Measurements from ENCODE around the gene CEP104. TPM values are rescaled to one million over a fixed set of nuclear protein-coding genes. Genes with fewer than 3 reads are reported as not detected.
"Not testable (repeated sequence)": the region's sequence is repeated elsewhere in the genome, so short reads cannot be mapped to it uniquely, and the experiment has no call there.

CEP104 gene
- polyA plus RNA-seq, 1 donor = 19.7 TPM

DNA sequence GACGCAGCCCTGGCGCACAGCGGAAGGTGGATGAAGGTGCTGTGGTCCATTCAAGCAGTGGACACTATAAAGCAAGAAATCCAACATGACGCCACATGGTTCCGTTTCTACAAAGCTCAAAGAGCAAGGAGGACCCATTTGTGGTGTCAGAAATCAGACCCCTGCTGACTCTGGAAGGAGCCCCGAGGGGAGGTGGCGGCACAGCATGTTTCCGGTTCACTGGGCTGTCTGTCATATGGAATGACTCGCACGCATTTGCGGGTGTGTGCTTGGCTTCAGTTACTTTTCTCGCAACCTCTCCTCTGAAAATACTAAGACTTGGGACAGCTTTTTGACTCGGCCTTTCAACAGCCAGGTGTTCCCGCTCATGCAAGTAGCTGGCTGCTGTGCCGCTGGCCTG, 31.7 kb downstream of the CEP104 start:
- DNase-seq (ENCODE audit: low read depth) = no peak

DNA sequence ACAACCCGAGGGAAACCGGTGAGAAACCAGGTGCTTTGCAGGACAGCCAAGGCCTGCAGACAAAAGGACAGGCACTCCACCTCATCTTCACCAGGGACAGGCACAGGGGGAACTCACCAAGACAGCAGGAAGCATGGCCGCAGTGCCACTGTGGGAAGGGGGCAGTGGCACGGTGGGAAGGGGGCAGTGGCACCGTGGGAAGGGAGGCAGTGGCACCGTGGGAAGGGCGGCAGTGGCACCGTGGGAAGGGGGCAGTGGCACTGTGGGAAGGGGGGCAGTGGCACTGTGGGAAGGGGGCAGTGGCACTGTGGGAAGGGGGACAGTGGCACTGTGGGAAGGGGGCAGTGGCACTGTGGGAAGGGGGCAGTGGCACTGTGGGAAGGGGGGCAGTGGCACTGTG, 32.4 kb downstream of the CEP104 start:
- DNase-seq (ENCODE audit: low read depth) = no peak

DNA sequence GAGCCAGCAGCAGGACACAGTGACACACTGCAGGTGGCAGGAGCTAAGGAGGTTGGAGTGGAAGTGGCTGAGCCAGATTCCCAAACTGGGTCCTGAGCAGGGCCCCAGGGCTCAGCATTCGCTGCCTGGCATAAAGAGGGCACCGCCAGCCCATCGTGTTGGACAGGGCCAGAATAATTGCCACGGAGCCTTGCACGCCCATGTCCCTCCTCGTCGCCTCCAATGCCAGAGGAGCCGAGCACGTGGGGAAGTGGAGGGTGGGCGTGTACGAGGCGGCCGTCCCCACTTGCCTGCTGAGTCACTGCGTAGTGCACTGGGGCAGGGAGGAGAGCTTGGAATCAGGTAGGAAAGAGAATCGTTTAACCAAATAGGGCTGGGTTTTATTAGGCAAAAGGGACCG, 34.6 kb downstream of the CEP104 start:
- no peak for DNase-seq (ENCODE audit: low read depth)

DNA sequence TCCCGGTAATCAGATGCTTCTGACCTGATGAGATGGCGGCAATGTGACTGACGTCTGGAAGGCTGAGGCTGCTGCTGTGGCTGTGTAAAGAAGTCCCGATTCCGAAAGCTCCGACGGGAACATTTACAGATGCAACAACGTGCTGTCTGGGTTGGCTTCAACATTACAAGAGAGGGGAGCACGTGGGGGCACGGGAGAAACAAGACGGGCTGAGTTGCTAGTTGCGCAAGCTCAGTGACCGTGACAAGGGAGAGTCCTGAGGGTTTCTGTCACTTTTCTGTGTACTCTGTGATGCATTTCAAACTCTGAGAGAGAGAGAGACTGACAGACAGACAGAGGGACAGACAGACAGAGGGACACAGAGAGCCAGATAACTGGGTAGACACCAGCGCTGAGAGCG, 35.1 kb downstream of the CEP104 start:
- DNase-seq (ENCODE audit: low read depth) = no peak

DNA sequence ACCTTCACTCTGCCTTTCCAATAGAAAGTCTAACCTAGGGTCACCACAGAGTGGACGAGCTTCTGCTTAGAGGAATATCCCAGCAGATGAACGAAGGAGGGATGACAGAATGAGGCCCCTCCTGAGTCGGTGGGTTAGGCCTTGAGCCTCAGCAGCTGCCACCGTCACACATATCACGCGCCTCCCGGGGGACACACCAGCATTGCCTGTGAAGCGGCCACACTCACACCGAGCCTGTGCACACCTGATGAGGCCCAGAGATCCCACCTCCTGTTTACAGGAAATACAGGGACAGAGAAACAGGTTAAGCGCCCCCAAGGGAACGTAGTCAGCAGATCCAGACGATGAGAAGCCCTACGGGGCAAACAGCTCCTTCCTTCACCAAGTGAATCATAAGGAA, 35.6 kb downstream of the CEP104 start:
- DNase-seq (ENCODE audit: low read depth) = no peak

DNA sequence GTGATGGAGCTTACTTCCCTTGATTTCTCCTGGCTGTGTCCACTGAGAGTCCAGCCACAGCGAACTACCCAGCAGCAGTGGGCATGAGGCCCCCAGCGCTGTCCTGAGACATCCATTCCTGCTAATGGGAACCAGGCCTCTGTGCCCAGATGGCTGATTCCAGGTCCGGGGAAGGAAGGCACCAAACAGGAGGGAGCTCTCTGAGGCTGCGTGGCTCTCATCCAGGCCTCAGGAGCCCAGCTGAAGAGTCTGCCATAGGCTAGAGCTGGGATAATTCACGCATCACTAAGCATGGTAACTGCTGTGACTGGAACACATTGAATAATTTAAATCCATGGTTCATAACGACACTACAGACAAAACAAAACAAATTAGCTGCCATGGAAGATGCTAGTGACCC, 36.0 kb downstream of the CEP104 start:
- no peak for DNase-seq (ENCODE audit: low read depth)

DNA sequence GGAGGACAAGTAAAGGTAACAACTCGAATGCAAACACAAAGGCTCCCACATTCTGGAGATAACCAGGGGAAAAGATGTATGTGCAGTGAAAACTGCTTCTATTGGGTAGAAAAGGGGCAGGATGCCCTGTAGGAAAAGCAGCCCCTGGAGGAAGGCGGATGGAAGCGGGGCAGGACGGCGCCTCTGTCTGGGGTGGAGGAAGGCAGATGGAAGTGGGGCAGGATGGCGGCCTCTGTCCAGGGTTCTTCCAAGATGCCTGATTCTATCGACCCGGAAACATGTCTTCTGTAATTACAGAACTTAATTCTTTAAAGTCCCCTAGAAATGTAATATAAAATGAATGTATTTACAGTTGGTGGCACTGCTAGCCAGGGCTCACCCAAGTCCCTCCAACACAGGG, 36.7 kb downstream of the CEP104 start:
- no peak for DNase-seq (ENCODE audit: low read depth)

DNA sequence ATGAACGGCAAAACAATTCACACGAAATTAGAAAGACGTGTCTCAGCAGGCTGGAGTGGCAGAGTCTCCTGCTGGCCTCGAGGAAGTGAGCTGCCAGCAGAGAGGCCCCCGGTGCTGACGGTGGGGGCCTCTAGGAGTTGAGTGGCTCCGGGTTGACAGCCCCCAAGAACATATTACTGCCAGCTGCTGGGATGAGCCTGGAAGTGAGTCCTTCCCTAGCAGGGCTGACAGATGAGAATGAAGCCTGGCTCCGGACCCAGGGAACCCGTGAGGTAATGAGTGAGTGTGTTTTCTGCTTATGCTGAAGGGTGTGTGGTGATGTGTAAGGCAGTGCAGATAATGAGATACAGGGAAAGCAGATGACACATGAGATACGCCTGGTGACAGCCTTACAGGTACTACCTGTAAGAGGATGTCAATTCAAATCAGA, 37.2 kb downstream of the CEP104 start:
- DNase-seq (ENCODE audit: low read depth) = no peak

DNA sequence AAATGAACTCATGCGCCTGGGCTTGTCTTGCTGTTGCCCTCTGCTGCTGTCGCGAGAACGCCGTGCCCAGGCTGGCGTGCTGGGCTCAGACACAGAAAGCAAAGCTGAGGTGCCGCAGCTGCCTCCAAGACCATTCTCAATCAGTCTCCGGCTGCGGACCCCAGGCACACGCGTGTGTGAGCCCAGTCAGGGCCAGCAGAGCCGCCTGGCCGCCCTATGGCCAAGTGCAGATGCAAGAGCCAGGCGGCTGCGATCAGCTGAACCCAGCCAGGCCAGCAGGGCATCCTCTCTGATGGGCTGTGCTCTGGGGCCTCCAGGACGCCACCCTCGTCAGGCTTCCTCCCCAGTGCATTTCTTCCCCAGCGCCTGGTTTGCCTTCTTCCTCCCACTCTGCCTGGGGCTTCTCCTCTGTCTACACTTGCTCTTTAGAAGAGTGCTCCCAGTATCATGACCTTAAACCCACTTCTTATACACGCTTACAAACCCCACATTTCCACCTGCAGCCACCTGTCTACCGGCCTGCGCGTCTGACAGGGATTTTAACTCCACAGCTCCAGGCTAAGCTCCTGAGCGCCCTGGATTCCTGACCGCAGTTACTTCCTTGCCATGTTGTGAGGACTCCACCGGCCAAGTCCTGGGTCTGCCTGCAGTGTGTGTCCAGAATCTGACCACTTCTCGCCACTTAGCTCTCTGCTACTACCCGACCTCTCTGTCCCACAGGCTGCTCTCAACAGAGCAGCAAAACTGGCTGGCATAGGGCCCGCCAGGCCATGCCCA, 39.0 kb downstream of the CEP104 start:
- no peak for DNase-seq (ENCODE audit: low read depth)

DNA sequence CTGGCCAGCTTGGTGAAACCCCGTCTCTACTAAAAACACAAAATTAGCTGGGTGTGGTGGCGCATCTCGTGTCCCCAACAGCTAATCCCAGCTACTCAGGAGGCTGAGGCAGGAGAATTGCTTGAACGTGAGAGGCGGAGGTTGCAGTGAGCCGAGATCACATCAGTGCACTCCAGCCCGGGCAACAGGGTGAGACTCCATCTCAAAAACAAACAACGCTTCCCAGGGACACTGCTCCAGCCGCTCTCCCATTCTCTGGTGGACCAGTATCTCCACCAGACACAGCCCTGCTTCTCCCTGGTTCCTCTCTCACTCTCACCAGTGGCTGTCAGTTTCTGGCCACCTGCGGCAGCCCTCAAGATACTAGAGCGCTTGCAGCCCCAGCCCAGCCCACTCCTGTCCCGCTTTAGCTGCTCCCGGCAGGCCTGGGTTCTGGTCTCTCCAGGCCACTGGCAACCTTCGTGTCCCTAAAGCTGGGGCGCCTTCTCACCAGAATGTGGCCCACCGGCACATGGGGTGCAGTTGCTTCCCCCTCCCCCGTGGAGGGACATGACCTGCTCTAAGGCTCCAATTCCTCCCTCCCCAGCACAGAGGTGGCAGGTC, 39.8 kb downstream of the CEP104 start:
- DNase-seq (ENCODE audit: low read depth) = no peak

DNA sequence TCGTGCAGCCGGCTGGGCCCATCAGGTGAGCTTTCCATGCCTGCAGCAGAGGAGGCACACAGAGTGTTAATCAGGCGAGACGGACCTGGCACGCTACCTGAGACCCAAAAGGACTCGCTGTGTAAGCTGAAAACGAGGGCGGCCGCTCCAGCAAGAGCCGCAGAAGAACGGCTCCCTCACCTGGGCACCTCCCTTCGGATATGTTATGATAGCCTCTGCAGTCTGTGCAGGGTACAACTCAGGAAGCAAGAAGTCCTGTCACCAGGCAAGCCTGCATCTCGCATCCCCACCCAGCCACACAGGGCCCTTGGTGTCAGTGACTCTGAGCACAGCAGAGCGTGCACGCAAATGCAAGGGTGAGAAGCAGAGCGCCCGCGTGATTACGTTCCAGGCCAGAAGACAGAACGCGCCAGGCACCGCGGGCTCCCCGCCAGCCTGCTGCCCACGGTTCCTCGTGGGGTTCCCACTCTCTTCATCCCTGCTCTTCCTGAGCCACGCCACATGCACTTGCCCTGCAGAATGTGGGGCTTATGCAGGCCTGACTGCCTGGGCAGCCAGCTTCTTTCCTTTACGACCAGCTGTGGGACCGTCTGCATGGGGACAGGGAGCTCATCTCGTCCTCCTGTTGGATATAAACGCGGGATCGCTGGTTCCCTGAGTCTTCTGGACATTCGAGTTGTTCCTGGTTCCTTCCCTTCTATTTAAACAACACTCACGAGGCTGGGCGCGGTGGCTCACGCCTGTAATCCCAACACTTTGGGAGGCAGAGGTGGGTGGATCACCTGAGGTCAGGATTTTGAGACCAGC, 40.5 kb downstream of the CEP104 start:
- no peak for DNase-seq (ENCODE audit: low read depth)

DNA sequence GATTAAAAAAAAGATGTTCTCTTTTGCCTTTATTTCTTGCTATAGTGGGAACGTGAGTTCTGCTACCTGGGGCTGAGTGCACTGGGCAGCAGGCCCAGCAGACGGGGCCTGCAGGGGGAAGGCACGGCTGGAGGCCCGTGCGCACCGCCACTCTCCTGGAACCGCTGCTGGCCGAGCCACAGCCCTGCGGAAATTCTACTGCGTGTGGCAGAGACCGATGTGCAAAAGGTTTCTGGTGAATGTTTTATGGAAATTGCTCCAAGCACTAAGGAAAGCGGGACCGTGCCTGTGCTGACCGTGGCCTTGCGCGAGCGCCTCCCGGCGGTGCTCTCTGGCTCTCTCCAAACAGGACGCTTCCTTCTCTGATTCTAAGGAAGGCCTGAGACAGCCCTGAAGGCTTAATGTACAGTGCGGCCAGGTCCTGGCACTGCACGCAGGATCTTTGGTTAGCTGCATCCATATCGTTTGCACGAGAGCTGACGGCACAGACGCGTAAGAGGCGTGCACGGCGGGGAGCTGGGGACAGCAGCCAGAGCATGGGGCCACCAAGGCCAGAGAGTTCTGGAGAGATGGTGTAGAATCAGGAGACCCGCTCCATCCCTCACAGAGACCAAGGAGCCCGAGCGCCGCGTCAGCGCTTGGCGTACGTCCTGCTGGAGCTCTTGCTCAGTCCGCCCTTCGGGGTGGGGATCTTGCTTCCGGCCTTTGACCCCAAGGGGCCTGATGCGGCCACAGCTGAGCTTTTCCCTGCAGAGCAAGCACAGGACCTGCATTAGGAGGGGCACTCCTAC, 42.0 kb downstream of the CEP104 start:
- DNase-seq (ENCODE audit: low read depth) = no peak

DNA sequence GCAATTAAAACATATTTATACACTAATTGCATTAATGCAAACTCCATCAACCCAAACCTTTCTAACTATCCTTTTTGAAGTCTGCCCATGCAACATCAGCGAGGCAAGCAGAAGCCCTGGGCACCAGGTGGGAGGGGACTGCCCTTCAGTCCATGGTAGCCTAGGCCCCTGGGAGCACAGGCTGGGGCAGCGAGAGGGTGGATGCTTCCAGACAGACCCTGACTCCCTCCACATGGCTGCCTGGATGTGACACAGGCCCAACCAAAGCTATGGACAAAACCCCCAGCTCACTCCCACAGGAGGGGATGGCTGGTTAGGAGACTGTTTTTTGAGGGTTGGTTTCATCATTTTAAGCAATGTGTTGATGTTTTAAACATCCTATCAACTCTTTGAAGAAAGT, 42.9 kb downstream of the CEP104 start:
- DNase-seq (ENCODE audit: low read depth) = no peak

DNA sequence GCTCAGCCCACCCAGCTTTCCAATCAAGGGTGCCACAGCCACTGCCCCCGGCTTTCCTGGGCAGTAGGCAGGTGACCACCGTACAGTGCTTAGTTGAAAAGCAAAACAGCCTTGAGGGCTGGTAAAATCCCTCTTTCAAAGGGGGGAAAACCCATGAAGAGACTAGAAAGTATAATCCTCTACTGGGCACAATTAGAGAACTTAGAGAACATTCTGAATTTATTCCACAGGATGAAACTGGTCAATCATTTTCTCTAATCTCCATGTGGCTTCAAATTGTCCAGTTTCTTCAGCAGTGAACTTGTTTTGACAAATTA, 45.5 kb downstream of the CEP104 start:
- DNase-seq (ENCODE audit: low read depth) = no peak

DNA sequence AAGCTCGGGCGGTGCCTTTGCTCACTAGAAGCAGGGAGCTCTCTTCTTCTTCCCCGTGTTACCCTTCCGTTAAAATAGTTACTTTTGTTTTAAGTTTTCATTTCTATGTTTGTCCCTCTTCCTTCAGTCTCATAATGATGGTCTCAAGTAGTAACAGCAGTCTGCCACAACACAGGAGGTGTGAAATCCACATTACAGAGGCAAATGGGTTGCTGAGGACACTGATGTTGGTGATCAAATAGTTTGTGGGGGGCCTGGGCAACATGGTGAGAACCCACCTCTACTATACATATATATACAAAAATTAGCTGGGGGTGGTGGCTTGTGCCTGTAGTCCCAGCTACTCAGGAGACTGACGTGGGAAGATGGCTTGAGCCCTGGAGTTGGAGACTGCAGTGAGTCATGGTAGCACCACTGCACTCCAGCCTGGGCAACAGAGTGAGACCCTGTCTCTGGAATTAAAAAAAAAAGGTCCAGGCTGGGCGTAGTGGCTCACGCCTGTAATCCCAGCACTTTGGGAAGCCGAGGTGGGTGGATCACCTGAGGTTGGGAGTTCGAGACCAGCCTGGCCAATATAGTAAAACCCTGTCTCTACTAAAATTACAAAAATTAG, 46.8 kb downstream of the CEP104 start:
- not testable (repeated sequence) for DNase-seq (ENCODE audit: low read depth)

DNA sequence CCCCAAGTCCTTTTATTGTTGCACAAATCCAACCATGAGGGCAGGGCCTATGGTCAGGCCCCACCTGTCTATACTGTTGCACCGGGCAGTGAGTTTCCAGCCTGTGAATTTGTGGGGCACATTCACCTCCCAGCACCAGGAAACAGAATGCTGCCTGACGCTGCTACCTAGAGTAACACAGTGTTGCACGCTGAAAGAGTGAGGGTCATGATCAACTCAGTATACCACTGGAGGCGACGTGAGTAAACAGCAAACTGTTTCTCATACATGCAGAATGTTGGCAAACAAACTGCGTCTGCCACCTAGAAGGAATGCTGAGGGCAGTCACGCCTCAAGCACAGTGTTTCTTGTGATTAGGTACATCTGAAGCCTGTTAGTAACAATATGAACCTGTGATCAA, 47.3 kb downstream of the CEP104 start:
- no peak for DNase-seq (ENCODE audit: low read depth)

DNA sequence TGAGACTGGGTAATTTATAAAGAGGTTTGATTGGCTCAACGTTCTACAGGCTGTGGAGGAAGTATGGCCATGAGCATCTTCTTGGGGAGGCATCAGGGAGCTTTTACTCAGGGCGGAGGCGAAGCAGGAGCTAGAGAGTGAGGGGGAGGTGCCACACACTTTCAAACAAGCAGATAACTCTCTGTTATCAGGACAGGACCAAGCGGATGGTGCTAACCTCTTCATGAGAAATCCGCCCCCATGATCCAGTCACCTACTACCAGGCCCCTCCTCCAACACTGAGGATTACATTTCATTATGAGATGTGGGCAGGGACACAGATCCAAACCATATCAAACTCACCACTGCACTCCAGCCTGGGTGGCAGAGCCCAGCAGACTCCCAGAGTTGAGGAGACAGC, 49.2 kb downstream of the CEP104 start:
- DNase-seq (ENCODE audit: low read depth) = no peak

DNA sequence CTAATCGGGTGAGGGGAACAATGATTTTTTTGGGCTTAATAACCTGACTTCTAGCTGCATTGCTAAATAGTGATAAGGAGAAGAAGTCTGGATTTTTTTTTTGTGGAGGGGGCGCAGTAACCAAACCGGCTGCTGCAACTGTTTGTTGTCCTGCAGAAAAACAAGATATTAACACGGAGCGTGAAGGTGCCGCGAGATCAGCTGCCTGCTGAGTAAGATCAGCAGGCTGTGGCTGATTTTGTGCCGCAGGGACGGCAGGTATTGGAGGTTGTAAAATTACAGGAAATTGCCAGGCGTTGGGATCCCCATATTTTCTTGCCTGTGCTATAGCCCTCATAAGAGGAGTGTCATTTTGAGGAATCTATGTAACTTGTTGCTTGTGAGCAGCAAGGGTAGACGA, 52.0 kb downstream of the CEP104 start:
- DNase-seq (ENCODE audit: low read depth) = no peak

DNA sequence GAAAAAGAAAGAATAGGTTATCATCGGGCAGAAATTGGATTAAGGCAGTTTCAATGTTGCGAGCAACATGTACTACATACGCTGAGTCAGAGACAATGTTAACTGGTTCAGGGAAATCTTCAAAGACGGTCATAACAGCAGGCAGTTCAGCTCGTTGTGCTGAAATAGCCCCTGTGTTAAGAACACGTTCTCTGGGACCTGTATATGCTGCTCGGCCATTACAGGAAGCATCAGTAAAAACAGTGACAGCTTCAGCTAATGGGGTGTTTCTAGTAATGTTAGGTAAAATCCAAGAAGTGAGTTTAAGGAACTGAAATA, 52.4 kb downstream of the CEP104 start:
- DNase-seq (ENCODE audit: low read depth) = not testable (repeated sequence)

DNA sequence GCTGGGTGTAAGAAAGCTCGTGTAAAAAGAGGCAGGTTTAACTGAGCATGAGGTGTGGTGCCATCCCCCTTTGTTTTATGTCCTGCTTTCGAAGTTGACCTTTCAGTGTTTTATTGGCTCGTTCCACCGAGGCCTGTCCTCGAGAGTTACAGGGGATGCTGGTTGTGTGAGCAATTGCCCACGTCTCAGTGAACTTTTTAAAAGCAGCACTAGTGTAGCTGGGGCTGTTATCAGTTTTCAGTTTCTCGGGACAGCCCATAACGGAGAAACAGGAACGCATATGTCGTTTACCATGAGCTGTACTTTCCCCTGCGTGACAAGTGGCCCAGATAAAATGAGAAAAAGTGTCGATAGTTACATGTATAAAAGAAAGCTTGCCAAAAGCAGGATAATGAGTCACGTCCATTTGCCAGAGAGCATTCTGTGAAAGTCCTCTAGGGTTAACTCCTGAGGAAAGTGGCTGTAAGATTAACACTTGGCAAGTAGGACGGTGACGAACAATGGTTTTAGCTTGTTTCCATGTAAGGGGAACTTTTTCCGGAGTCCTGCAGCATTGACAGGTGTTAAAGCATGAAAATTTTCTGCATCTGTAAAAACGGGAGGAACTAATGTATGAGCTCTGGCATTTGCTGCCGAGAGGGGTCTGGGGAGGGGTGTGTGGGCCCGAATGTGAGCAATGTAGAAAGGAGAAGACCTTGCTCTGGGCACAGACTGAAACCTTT, 52.9 kb downstream of the CEP104 start:
- no peak for DNase-seq (ENCODE audit: low read depth)

DNA sequence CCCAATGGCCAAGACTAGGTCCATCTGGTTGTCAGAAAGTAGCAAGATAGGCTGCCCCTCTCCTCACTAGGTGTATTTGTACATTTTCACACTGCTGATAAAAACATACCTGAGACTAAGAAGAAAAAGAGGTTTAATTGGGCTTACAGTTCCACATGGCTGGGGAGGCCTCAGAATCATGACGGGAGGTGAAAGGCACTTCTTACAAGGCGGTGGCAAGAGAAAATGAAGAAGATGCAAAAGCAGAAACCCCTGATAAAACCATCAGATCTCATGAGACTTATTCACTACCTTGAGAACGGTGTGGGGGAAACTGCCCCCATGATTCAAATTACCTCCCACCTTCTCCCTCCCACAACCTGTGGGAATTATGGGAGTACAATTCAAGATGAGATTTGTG, 56.2 kb downstream of the CEP104 start:
- not testable (repeated sequence) for DNase-seq (ENCODE audit: low read depth)

Data from forelimb muscle (tissue), 1 donor.